HCT116 (cell line): ENCODE results near the gene SKA2. TPM values are rescaled to one million over a fixed set of nuclear protein-coding genes. Genes with fewer than 3 reads are reported as not detected.

Source experiments
- ATAC-seq: fragments of 200-7000 bp; cut with Tn5 transposase; 2 replicates; pipeline ENCODE4 v1.9.1; 2020; ENCODE audit warnings: mild to moderate bottlenecking, moderate library complexity
- BruUV-seq: library from RNA; stranded (reverse); fragments of 400-500 nt; replicated peaks from 2 replicates; lab custom pipeline; 2021; lab: Mats Ljungman, UMichigan
- CTCF ChIA-PET: fragments of 300-600 bp; sonication (Branson Sonifier 250); formaldehyde crosslinking; loops from one replicate; lab custom pipeline; 2021; ENCODE audit warnings: antibody characterized with exemption; lab: Charles Lee
- POLR2A ChIA-PET: fragments of 300-600, 350-600 bp; sonication (Branson Sonifier 250); formaldehyde crosslinking; loops from one replicate; lab custom pipeline; 2021; ENCODE audit warnings: antibody characterized with exemption; lab: Charles Lee
- RAD21 ChIA-PET, 2 experiments: fragments of 300-600 bp; sonication (Branson Sonifier 250); formaldehyde crosslinking; loops; one replicate each; lab custom pipeline; 2023; ENCODE audit warnings: low total read pairs in 2 of 2; ENCODE audit not compliant: uncharacterized antibody in 2 of 2, unreplicated experiment in 2 of 2, low non-redundant PET in 1 of 2; lab: Charles Lee
- DNase-seq: peaks from one replicate; pipeline ENCODE4 v3.0.0-alpha.2; 2010; ENCODE audit warnings: low read depth, low spot score
- H2AFZ ChIP-seq: fragments of 200-600 bp; shearing (Covaris generic), sonication (generic); 2 replicates; pipeline ENCODE4 v1.6.1; 2017; ENCODE audit warnings: low read depth, mixed run types, mixed read lengths, antibody characterized with exemption, low read length; ENCODE audit not compliant: poor library complexity, severe bottlenecking
- H3K27ac ChIP-seq: 2 replicates; pipeline ENCODE4 v1.5.1; 2012; ENCODE audit warnings: low read depth, low read length
- H3K27me3 ChIP-seq: fragments of 200-600 bp; sonication (generic); 2 replicates; pipeline ENCODE4 v1.6.1; 2016; ENCODE audit warnings: mixed run types, low read length, mixed read lengths; ENCODE audit not compliant: insufficient read depth
- H3K36me3 ChIP-seq, 2 experiments: fragments of 200-500 bp in 1 of 2; fragments of 200-600 bp in 1 of 2; sonication (Bioruptor generic) in 1 of 2; sonication (generic) in 1 of 2; 2 replicates each; pipeline versions ENCODE4 v1.5.1 to v1.6.1; 2014 to 2016; ENCODE audit warnings: low read length in 2 of 2, inconsistent platforms in 1 of 2, mixed read lengths in 1 of 2, mixed run types in 1 of 2; ENCODE audit not compliant: insufficient read depth in 2 of 2, control insufficient read depth in 1 of 2
- H3K4me1 ChIP-seq, 2 experiments: fragments of 200-600 bp in 1 of 2; sonication (generic) in 1 of 2; 2 replicates each; pipeline versions ENCODE4 v1.5.1 to v1.6.1; 2012 to 2017; ENCODE audit warnings: low read length in 2 of 2, inconsistent platforms in 1 of 2, mild to moderate bottlenecking in 1 of 2, mixed read lengths in 1 of 2, mixed run types in 1 of 2, moderate library complexity in 1 of 2; ENCODE audit not compliant: insufficient read depth in 2 of 2, control insufficient read depth in 1 of 2
- H3K4me2 ChIP-seq: fragments of 200-600 bp; sonication (generic); 2 replicates; pipeline ENCODE4 v1.6.1; 2017; ENCODE audit warnings: mixed run types, low read length, mixed read lengths
- H3K4me3 ChIP-seq, 2 experiments: fragments of 200-600 bp in 1 of 2; sonication (generic) in 1 of 2; replicated peaks in 1 of 2; 2 replicates each; pipeline ENCODE4 v1.5.1; 2011 to 2016; ENCODE audit warnings: low read length in 2 of 2, control low read depth in 1 of 2, low read depth in 1 of 2, mild to moderate bottlenecking in 1 of 2, mixed read lengths in 1 of 2, mixed run types in 1 of 2
- H3K79me2 ChIP-seq: fragments of 200-600 bp; sonication (generic); 2 replicates; pipeline ENCODE4 v1.6.1; 2017; ENCODE audit warnings: mild to moderate bottlenecking, mixed run types, low read length, moderate library complexity, mixed read lengths; ENCODE audit not compliant: insufficient read depth
- H3K9ac ChIP-seq: fragments of 200-600 bp; sonication (generic); 2 replicates; pipeline ENCODE4 v1.6.1; 2016; ENCODE audit warnings: low read length, mixed read lengths
- H3K9me2 ChIP-seq: fragments of 200-600 bp; sonication (generic), shearing (Covaris generic); 2 replicates; pipeline ENCODE4 v1.6.1; 2017; ENCODE audit warnings: mixed run types, mild to moderate bottlenecking, moderate library complexity; ENCODE audit not compliant: insufficient read depth
- H3K9me3 ChIP-seq, 2 experiments: fragments of 200-500 bp in 1 of 2; fragments of 200-600 bp in 1 of 2; sonication (Bioruptor generic) in 1 of 2; sonication (generic) in 1 of 2; 2 replicates each; pipeline ENCODE4 v1.6.1; 2014 to 2017; ENCODE audit warnings: low read length in 2 of 2, mixed read lengths in 2 of 2, inconsistent platforms in 1 of 2, low read depth in 1 of 2, mild to moderate bottlenecking in 1 of 2, mixed run types in 1 of 2, moderate library complexity in 1 of 2; ENCODE audit not compliant: control insufficient read depth in 1 of 2, insufficient read depth in 1 of 2
- H4K20me1 ChIP-seq: fragments of 200-600 bp; sonication (generic), shearing (Covaris generic); 2 replicates; pipeline ENCODE4 v1.6.1; 2017; ENCODE audit warnings: mixed run types, mild to moderate bottlenecking, moderate library complexity; ENCODE audit not compliant: insufficient read depth
- CBX3 ChIP-seq: IDR thresholded peaks from 2 replicates; pipeline ENCODE4 v1.6.1; 2012; ENCODE audit warnings: low read depth
- CEBPB ChIP-seq: IDR thresholded peaks from 2 replicates; pipeline ENCODE4 v1.6.1; 2012; ENCODE audit warnings: low read depth
- EGR1 ChIP-seq: IDR thresholded peaks from 2 replicates; pipeline ENCODE4 v1.6.1; 2012; ENCODE audit warnings: low read depth
- EZH2 ChIP-seq: fragments of 200-600 bp; sonication (generic); IDR thresholded peaks from 2 replicates; pipeline ENCODE4 v1.6.1; 2017; ENCODE audit warnings: antibody characterized with exemption, mixed run types
- EZH2phosphoT487 ChIP-seq: fragments of 200-600 bp; IDR thresholded peaks from 2 replicates; pipeline ENCODE4 v1.6.1; 2018; ENCODE audit warnings: antibody characterized with exemption, borderline replicate concordance
- FOSL1 ChIP-seq: IDR thresholded peaks from 2 replicates; pipeline ENCODE4 v1.6.1; 2012; ENCODE audit warnings: low read depth
- JUND ChIP-seq: IDR thresholded peaks from 2 replicates; pipeline ENCODE4 v1.6.1; 2012
- POLR2AphosphoS5 ChIP-seq: IDR thresholded peaks from 2 replicates; pipeline ENCODE4 v1.6.1; 2011; ENCODE audit warnings: mild to moderate bottlenecking, low read depth, low read length, moderate library complexity
- RAD21 ChIP-seq: IDR thresholded peaks from 2 replicates; pipeline ENCODE4 v1.6.1; 2012; ENCODE audit warnings: low read depth, mild to moderate bottlenecking
- SIN3A ChIP-seq: IDR thresholded peaks from 2 replicates; pipeline ENCODE4 v1.6.1; 2012; ENCODE audit warnings: low read depth
- SP1 ChIP-seq: IDR thresholded peaks from 2 replicates; pipeline ENCODE4 v1.6.1; 2012; ENCODE audit warnings: low read depth
- SRF ChIP-seq: IDR thresholded peaks from 2 replicates; pipeline ENCODE4 v1.6.1; 2012; ENCODE audit warnings: low read depth
- ZFX ChIP-seq: fragments of 450-650 bp; IDR thresholded peaks from 2 replicates; pipeline ENCODE4 v1.6.1; 2017
- ZNF274 ChIP-seq: fragments of 200-500 bp; sonication (Bioruptor generic); IDR thresholded peaks from 2 replicates; pipeline ENCODE4 v1.6.1; 2014; ENCODE audit warnings: mild to moderate bottlenecking, low read depth, low read length, inconsistent platforms
- intact Hi-C: fragments of 100-400 bp; cut with micrococcal nuclease; formaldehyde crosslinking; loops from 2 replicates; pipeline ENCODE4 v1.10.0; 2022
- total RNA-seq: library from RNA; stranded (reverse); gene quantifications from one replicate; pipeline ENCODE4 v1.2.1, GENCODE V29; 2021; ENCODE audit not compliant: unreplicated experiment
- TF ChIP-seq, protein P1 (sequence below): IDR thresholded peaks from 2 replicates; pipeline ENCODE4 v1.6.1; 2011; ENCODE audit warnings: mild to moderate bottlenecking, low read length, moderate library complexity; ENCODE audit not compliant: insufficient replicate concordance; ENCODE audit errors: extremely low read depth
- TF ChIP-seq, protein P2 (sequence below): IDR thresholded peaks from 2 replicates; pipeline ENCODE4 v1.6.1; 2012
- TF ChIP-seq, protein P3 (sequence below): IDR thresholded peaks from 2 replicates; pipeline ENCODE4 v1.6.1; 2012
- TF ChIP-seq, protein P4 (sequence below): IDR thresholded peaks from 2 replicates; pipeline ENCODE4 v1.6.1; 2012; ENCODE audit warnings: low read depth

Gene SKA2
- total RNA-seq, 1 experiment from 2014 or later = 72.8 TPM

DNA sequence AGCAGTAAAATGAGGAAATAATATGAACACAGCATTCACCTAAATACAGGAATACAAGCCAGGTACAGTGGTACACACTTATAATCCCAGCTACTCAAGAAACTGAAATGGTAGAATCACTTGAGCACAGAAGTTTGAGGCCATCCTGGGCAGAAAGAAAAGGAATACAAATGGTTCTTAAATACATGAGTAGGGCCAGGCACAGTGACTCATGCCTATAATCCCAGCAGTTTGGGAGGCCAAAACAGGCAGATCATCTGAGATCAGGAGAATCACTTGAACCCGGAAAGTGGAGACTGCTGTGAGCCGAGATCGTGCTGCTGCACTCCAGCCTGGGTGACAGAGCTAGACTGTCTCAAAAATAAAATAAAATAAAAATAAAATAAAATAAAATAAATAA is 31.9 kb upstream of the SKA2 start:
- TF ChIP-seq, protein P1, sequence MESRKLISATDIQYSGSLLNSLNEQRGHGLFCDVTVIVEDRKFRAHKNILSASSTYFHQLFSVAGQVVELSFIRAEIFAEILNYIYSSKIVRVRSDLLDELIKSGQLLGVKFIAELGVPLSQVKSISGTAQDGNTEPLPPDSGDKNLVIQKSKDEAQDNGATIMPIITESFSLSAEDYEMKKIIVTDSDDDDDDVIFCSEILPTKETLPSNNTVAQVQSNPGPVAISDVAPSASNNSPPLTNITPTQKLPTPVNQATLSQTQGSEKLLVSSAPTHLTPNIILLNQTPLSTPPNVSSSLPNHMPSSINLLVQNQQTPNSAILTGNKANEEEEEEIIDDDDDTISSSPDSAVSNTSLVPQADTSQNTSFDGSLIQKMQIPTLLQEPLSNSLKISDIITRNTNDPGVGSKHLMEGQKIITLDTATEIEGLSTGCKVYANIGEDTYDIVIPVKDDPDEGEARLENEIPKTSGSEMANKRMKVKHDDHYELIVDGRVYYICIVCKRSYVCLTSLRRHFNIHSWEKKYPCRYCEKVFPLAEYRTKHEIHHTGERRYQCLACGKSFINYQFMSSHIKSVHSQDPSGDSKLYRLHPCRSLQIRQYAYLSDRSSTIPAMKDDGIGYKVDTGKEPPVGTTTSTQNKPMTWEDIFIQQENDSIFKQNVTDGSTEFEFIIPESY = no peak
- TF ChIP-seq CBX3 (no peak), POLR2AphosphoS5 (no peak), RAD21 (no peak), JUND (no peak), EGR1 (no peak), ZFX (no peak), SIN3A (no peak), SRF (no peak), EZH2phosphoT487 (no peak), EZH2 (no peak), SP1 (no peak), ZNF274 (no peak), CEBPB (no peak), FOSL1 (no peak)
- TF ChIP-seq, protein P2, sequence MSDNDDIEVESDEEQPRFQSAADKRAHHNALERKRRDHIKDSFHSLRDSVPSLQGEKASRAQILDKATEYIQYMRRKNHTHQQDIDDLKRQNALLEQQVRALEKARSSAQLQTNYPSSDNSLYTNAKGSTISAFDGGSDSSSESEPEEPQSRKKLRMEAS = no peak
- TF ChIP-seq, protein P3, sequence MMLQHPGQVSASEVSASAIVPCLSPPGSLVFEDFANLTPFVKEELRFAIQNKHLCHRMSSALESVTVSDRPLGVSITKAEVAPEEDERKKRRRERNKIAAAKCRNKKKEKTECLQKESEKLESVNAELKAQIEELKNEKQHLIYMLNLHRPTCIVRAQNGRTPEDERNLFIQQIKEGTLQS = no peak
- TF ChIP-seq, protein P4, sequence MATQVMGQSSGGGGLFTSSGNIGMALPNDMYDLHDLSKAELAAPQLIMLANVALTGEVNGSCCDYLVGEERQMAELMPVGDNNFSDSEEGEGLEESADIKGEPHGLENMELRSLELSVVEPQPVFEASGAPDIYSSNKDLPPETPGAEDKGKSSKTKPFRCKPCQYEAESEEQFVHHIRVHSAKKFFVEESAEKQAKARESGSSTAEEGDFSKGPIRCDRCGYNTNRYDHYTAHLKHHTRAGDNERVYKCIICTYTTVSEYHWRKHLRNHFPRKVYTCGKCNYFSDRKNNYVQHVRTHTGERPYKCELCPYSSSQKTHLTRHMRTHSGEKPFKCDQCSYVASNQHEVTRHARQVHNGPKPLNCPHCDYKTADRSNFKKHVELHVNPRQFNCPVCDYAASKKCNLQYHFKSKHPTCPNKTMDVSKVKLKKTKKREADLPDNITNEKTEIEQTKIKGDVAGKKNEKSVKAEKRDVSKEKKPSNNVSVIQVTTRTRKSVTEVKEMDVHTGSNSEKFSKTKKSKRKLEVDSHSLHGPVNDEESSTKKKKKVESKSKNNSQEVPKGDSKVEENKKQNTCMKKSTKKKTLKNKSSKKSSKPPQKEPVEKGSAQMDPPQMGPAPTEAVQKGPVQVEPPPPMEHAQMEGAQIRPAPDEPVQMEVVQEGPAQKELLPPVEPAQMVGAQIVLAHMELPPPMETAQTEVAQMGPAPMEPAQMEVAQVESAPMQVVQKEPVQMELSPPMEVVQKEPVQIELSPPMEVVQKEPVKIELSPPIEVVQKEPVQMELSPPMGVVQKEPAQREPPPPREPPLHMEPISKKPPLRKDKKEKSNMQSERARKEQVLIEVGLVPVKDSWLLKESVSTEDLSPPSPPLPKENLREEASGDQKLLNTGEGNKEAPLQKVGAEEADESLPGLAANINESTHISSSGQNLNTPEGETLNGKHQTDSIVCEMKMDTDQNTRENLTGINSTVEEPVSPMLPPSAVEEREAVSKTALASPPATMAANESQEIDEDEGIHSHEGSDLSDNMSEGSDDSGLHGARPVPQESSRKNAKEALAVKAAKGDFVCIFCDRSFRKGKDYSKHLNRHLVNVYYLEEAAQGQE = no peak
- Histone ChIP-seq H3K4me1 (no peaks in the 10 kb centered on the region), H3K27ac (no peak overlapping the region), H3K4me2 (no peak overlapping the region), H3K4me3 (no peak overlapping the region), H3K9me3 (no peaks in the 10 kb centered on the region), H3K79me2 (no peaks in the 10 kb centered on the region), H2AFZ (no peak overlapping the region), H3K27me3 (no peaks in the 10 kb centered on the region), H3K36me3 (peaks cover 23% of the 10 kb centered on the region in 2 experiments), H3K9ac (no peak overlapping the region), H3K9me2 (no peaks in the 10 kb centered on the region), H4K20me1 (no peaks in the 10 kb centered on the region)
- CTCF ChIA-PET = no interaction called here
- POLR2A ChIA-PET = no interaction called here
- intact Hi-C loops = no loop called here
- ATAC-seq (no peak), DNase-seq (no peak)
- RAD21 ChIA-PET = no interaction called here
- BruUV-seq = no TSS peak
